Measurements from ENCODE around the gene NCL.

Gene NCL

DNA sequence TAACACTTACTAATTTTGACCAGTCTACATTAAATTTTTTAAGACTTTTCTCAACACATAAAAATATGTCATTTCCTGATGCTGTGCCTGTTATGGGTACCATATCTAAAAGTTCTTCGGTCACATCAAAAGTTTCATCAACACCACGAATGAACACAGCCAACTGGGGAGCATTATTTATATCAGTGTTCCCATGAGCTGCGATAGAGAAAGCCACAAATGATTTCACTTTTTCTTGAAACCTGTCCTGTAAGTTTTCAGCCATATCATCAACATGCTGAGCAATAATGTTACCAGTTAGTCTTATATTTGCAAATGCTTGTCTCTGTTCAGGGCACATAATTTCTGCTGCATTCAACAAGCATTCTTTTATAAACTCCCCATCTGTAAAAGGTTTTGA lies 30.4 kb upstream of the NCL start:
- no peak overlapping the region for H3K27ac ChIP-seq
- TF ChIP-seq ZFX (IDR thresholded peaks at IDR 0.05; ENCODE audit: borderline replicate concordance): no peak
- TF ChIP-seq, protein P1, sequence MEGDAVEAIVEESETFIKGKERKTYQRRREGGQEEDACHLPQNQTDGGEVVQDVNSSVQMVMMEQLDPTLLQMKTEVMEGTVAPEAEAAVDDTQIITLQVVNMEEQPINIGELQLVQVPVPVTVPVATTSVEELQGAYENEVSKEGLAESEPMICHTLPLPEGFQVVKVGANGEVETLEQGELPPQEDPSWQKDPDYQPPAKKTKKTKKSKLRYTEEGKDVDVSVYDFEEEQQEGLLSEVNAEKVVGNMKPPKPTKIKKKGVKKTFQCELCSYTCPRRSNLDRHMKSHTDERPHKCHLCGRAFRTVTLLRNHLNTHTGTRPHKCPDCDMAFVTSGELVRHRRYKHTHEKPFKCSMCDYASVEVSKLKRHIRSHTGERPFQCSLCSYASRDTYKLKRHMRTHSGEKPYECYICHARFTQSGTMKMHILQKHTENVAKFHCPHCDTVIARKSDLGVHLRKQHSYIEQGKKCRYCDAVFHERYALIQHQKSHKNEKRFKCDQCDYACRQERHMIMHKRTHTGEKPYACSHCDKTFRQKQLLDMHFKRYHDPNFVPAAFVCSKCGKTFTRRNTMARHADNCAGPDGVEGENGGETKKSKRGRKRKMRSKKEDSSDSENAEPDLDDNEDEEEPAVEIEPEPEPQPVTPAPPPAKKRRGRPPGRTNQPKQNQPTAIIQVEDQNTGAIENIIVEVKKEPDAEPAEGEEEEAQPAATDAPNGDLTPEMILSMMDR (IDR thresholded peaks at IDR 0.05): no peak

DNA sequence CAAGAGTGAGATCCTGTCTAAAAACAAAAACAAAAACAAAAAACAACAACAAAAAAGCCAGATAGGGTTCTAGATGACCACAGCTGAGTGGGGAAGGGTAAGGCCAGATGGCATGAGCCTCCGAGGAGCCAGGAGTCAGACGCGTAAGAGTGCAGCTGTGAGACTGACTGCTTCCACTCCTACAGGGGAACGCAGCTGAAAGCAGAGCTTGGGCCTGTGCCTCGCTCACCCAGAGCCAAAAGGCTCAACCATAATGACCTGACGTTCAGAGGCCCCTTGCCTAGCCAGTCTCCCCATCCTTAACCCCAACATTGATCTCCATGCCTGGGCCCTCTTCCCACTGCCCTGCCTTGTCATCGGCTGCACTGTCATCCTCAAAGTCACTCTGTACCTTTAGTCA lies 26.5 kb upstream of the NCL start:
- TF ChIP-seq ZFX (IDR thresholded peaks at IDR 0.05; ENCODE audit: borderline replicate concordance): no peak
- TF ChIP-seq, protein P1 (IDR thresholded peaks at IDR 0.05): no peak
- H3K27ac ChIP-seq: no peak overlapping the region

DNA sequence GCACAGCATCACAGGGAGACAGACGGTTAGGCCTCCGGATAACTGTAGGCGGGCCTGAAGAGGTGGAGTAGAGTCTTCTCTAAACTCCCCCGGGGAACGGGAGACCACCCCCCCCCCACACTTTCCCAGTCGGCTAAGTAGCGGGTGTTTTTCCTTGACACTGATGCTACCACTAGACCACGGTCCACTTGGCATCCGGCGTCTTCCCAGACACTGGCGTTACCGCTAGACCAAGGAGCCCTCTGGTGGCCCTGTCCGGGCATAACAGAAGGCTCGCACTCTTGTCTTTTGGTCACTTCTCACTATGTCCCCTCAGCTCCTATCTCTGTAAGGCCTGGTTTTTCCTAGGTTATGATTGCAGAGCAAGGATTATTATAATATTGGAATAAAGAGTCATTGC lies 25.7 kb upstream of the NCL start:
- TF ChIP-seq, protein P1 (IDR thresholded peaks at IDR 0.05): peak; percentile 28; the same call in 1 of the 2 replicates
- no peak for TF ChIP-seq ZFX (IDR thresholded peaks at IDR 0.05; ENCODE audit: borderline replicate concordance)
- no peak overlapping the region for H3K27ac ChIP-seq

DNA sequence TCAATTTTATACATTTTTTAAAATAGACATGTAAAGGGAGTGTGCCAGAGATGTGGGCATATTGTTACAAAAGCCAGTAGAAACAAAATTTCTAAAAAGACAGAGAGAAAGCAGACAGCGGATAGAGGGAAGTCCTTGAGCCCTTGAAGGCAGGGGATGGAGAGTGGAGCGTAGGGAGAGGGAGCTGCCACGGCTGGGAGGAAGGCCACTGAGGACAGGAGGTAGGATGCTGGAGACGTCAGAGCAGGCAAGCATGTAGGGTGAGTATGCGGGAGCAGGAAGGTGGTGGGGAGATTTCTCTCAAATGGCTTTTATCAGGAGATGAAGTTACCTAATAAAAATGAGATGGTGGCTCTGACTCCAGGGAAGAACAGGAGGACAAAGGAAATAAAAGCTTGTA lies 24.0 kb upstream of the NCL start:
- H3K27ac ChIP-seq: no peak overlapping the region
- TF ChIP-seq ZFX (IDR thresholded peaks at IDR 0.05; ENCODE audit: borderline replicate concordance): no peak

DNA sequence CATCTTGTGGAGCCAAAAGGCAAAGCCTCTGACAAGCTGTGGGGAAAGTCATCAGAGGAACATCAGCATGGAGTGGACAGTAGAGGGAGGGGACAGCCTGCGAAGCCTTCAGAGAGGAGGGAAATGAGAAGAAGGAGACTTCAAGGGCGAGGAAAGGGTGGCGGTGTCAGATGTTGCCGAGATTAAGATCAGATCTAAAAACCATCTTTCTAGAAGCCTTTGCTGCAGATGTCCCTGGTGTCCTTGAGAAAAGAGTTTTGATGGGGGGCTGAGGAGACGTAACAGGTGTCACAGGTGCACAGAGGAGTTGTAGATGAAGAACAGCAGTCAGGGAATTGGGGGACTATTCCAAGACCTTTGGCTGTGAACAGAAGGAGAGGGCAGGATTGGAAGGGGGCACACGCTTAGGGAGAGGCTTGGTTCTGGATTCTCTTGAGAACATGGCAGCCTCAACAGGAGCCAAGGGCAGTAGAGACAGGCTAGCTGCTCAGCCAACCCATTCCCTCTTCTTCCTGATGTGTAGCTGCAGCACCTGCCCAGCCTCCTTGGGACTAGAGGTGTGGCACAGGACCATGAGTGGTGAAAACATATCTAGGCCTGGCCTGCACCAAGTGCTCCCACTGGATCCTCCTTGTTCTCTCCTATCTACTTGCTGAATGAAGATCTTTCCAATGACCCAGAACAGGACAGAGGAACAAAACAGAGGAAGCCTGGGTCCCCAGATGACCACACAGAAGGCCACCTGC lies 22.7 kb upstream of the NCL start:
- no peak for TF ChIP-seq ZFX (IDR thresholded peaks at IDR 0.05; ENCODE audit: borderline replicate concordance)
- TF ChIP-seq, protein P1 (IDR thresholded peaks at IDR 0.05): no peak
- H3K27ac ChIP-seq: no peak overlapping the region

DNA sequence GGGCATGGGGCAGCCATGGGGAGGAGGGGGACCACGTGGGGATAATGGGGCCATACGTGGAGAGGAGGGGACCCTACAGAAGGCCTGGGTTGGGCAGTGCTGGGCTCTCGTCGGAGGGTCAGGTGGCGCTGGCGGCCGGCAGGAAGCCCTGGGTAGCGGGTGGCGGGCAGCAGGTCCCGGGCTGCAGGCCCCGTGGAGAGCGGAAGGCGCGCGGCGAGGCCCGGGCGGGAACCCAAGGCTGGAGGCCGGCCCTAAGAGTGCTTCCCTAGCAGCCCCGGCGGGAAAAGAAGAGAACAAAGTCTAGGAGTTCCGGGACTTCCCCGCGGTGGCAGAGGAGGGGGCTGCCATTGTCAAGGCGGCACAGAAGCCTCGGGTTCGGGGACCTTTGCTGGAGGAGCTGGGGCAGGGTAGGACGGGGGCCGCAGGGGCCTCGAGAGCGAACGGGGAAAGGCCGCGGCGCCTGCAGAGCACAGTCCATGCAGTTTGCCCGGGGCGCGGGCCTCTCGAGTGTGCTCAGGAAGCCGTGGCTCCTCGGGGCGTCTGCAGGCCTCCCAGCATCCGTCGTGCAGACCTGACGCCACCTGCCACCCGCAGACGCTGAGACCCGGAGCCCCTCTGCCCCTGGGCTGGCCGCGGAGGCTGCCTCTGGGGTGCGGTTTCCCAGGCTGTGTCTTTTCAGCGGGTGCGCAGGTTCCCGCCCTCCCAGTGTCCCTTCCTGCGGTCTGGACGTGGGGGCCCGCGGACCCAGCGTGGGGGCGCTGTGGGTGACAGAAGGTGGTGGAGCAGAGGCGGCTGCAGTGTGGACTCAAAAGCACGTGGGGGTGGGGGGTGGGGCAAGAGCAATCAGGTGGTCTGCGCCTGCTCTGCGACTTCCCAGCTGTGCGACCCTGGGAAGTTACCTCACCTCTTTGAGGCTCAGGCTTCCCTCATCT lies 19.4 kb upstream of the NCL start:
- no peak overlapping the region for H3K27ac ChIP-seq
- no peak for TF ChIP-seq ZFX (IDR thresholded peaks at IDR 0.05; ENCODE audit: borderline replicate concordance)
- TF ChIP-seq, protein P1 (IDR thresholded peaks at IDR 0.05): no peak

DNA sequence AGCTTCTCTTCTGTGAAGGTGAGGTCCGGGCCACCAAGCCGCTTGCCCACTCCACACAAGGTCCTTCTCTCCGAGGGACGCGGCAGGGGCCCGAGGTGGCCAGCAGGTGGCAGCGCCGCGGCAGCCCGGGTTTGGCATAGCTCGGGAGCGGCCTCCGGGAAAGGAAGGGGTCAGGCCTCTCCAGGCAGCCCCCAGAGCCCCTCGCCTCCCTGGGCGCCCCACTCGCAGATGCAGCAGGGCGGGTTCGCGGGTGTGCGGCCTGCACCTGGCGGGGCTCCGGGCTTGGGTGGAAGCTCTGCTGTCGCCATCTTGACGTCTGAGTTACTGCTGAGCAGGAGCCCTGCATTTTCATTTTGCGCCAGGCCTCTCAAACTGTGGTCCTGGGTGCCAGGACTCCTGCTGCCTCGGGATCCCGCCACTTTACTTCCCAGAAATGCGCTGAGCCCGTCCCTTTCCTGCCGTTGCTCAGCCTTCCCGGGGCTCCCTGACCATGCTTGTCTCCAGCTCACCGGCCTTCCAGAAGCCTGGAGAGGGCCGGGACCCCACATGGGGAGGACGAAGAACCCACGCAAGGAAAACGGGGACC lies 18.6 kb upstream of the NCL start:
- TF ChIP-seq, protein P1 (IDR thresholded peaks at IDR 0.05): peak; percentile 97
- TF ChIP-seq ZFX (IDR thresholded peaks at IDR 0.05; ENCODE audit: borderline replicate concordance): no peak
- no peak overlapping the region for H3K27ac ChIP-seq
